Upper lobe of left lung (tissue), 4 donors: Measurements from ENCODE around the gene RGS17.

Source experiments
- CTCF ChIP-seq, 6 experiments: fragments of 450-650 bp in 4 of 6; fragments of 200-600 bp in 2 of 6; sonication (generic) in 2 of 6; IDR thresholded peaks; one replicate each; pipeline ENCODE4 v1.5.1; 2016 to 2019; ENCODE audit warnings: antibody characterized with exemption in 6 of 6
- POLR2A ChIP-seq, 4 donors: fragments of 450-650 bp; IDR thresholded peaks; one replicate each; pipeline ENCODE4 v1.5.1; 2016 to 2017; ENCODE audit warnings: antibody characterized with exemption in 4 of 4, mild to moderate bottlenecking in 2 of 4
- POLR2AphosphoS5 ChIP-seq, 2 donors: sonication (generic); formaldehyde crosslinking; IDR thresholded peaks; one replicate each; pipeline ENCODE4 v1.5.1; 2017; ENCODE audit warnings: antibody characterized with exemption in 2 of 2

- TF ChIP-seq POLR2A (IDR thresholded peaks at IDR 0.05), result no peak
- TF ChIP-seq CTCF (IDR thresholded peaks at IDR 0.05), result no peak
- no peak for TF ChIP-seq POLR2AphosphoS5 (IDR thresholded peaks at IDR 0.05)
Measured at GRCh38 chr6:152975204-152975915, 155.7 kb downstream of the RGS17 start.
